Measurements from ENCODE around the gene KCTD11. TPM values are rescaled to one million over a fixed set of nuclear protein-coding genes. Genes with fewer than 3 reads are reported as not detected.

KCTD11 gene
- total RNA-seq, 4 donors from 2014 or later = 8.8 to 16.9 (median 10.3) TPM

DNA sequence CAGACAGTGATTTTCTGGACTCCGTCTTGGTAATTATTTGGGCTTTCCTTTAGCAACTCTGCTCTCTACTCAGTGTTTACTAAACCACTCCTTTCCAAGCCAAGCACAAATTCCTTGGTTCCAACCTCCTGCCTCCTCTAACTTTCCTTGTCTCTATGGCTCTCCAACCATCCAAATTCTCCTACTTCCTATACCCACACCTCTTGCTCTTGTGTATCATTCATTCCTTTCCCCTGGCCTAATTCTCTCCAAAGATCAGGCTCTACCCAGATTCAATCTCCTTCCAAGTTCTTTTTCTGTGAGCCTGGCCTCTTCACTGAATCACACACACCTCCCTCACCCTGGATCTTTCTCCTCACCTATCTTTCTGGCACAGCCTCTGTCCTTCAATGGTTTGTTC is 24.0 kb upstream of the KCTD11 start:
- WGBS, 2 donors (ENCODE audit: low coverage in 1 of 2) = 47 to 50% methylated on average over 1 of the region's 1 CpG
- peaks cover 0 to 42% of the 10 kb centered on the region in 2 donors for H3K36me3 ChIP-seq
- H3K27ac ChIP-seq = peak overlapping the region in 1 of 4 donors; percentile 86
- ATAC-seq = no peak
- no peaks in the 10 kb centered on the region for H3K9me3 ChIP-seq
- TF ChIP-seq, protein P1, sequence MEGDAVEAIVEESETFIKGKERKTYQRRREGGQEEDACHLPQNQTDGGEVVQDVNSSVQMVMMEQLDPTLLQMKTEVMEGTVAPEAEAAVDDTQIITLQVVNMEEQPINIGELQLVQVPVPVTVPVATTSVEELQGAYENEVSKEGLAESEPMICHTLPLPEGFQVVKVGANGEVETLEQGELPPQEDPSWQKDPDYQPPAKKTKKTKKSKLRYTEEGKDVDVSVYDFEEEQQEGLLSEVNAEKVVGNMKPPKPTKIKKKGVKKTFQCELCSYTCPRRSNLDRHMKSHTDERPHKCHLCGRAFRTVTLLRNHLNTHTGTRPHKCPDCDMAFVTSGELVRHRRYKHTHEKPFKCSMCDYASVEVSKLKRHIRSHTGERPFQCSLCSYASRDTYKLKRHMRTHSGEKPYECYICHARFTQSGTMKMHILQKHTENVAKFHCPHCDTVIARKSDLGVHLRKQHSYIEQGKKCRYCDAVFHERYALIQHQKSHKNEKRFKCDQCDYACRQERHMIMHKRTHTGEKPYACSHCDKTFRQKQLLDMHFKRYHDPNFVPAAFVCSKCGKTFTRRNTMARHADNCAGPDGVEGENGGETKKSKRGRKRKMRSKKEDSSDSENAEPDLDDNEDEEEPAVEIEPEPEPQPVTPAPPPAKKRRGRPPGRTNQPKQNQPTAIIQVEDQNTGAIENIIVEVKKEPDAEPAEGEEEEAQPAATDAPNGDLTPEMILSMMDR (IDR thresholded peaks at IDR 0.05) = no peak
- TF ChIP-seq EP300 (IDR thresholded peaks at IDR 0.05) (no peak), POLR2A (IDR thresholded peaks at IDR 0.05) (no peak), POLR2AphosphoS5 (IDR thresholded peaks at IDR 0.05) (no peak)
- peaks cover 0 to 36% (median 14%) of the 10 kb centered on the region in 3 donors for H3K4me1 ChIP-seq
- peak overlapping the region in 1 of 2 donors; percentile 63 for H3K4me3 ChIP-seq
- no peaks in the 10 kb centered on the region for H3K27me3 ChIP-seq

DNA sequence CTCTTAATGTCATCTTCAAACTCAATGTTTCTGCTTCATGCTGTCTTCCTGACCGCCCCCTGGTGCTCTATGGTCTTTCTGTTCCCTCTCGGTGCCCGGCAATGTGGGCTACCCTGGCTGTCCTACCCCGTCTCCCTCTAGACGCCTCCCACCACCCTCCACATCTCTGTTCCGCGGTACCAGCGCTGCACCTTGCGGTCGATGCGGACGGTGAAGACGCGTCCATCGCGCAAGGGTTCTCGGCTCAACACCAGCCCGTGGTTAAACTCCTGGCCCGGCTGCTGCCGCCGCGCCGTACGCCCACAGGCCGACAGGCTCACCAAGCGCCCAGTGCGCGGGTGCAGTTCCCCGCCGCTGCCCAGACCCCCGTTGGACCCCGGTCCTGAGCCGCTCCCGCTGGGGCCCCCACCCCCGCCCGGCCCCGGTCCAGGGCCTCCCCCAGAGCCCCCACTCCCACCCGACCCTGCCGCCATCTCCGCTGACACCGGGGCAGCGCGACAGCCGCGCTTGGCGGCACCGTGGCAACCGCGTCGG is 23.1 kb upstream of the KCTD11 start, which contains the start of gene NEURL4:
Gene NEURL4 (minus strand): TSS at position 496 of the 534 bp plus-strand sequence. CDS start 23 bp downstream, at position 473.
- peaks cover 0 to 33% of the 10 kb centered on the region in 2 donors for H3K36me3 ChIP-seq
- WGBS, 2 donors (ENCODE audit: low coverage in 1 of 2) = 0 to 2% methylated on average over 5 to 18 of the region's 50 CpGs
- H3K27ac ChIP-seq = peak within 1 kb of the TSS; percentile 72 to 96 (median 90)
- no peaks in the 10 kb centered on the region for H3K9me3 ChIP-seq
- peak within 1 kb of the TSS; percentile 60 to 63 for H3K4me3 ChIP-seq
- peaks cover 0 to 36% (median 14%) of the 10 kb centered on the region in 3 donors for H3K4me1 ChIP-seq
- peak; percentile 21 for ATAC-seq
- peaks cover 5% of the 10 kb centered on the region for H3K27me3 ChIP-seq
- no peak for TF ChIP-seq POLR2A (IDR thresholded peaks at IDR 0.05)
- TF ChIP-seq, protein P1 (IDR thresholded peaks at IDR 0.05) = peak in 1 of 4 experiments; percentile 8
- no peak for TF ChIP-seq EP300 (IDR thresholded peaks at IDR 0.05)

DNA sequence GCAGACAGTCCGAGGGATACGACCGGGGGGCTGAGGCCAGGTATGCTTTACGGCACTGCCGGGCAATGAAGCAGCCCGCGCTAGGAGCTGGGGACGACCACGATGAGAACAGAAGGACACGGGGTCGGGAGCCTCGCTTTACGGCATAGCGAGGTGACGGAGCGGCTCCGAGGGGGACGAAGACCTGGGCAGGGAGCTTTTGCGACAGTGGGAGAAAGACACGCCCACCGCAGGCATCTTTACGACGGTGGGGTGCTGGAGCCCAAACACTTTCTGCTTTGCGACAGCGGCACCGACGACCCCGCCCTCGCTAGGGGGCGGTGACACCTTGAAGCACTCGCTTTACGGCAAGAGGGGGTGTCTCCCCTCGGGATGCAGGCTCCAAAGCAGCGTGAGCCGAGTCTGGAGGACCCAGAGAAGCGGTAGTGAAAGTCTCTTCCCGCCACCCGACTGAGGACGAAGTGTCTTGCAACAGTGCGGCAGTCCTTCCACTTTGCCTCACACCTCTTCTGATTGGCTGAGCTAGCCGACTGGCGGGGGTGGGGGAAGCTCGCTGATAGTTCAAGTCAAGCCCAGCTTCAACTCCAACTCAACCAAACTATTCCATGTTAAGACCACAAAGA is 22.5 kb upstream of the KCTD11 start:
- ATAC-seq = peak; percentile 89
- TF ChIP-seq POLR2AphosphoS5 (IDR thresholded peaks at IDR 0.05) (peak; percentile 80), EP300 (IDR thresholded peaks at IDR 0.05) (no peak), POLR2A (IDR thresholded peaks at IDR 0.05) (peak; percentile 67 to 69)
- TF ChIP-seq, protein P1 (IDR thresholded peaks at IDR 0.05) = peak in 1 of 4 experiments; percentile 31
- peak overlapping the region; percentile 60 to 63 for H3K4me3 ChIP-seq
- H3K27me3 ChIP-seq = peaks cover 10% of the 10 kb centered on the region
- peaks cover 0 to 27% of the 10 kb centered on the region in 2 donors for H3K36me3 ChIP-seq
- H3K4me1 ChIP-seq = peaks cover 0 to 31% (median 14%) of the 10 kb centered on the region in 3 donors
- H3K27ac ChIP-seq = peak overlapping the region; percentile 72 to 96 (median 90)
- H3K9me3 ChIP-seq = no peaks in the 10 kb centered on the region
- 0% methylated on average over 6 of the region's 43 CpGs; no CpG with 5 or more reads in 1 of the 2 donors for WGBS, 2 donors (ENCODE audit: low coverage in 1 of 2)

GRCh38 chr17:7329997-7330637 is 21.8 kb upstream of the KCTD11 start:
- 0% methylated on average over 7 of the region's 34 CpGs; no CpG with 5 or more reads in 1 of the 2 donors for WGBS, 2 donors (ENCODE audit: low coverage in 1 of 2)
- no peaks in the 10 kb centered on the region for H3K9me3 ChIP-seq
- TF ChIP-seq POLR2AphosphoS5 (IDR thresholded peaks at IDR 0.05) = no peak
- no peak for TF ChIP-seq POLR2A (IDR thresholded peaks at IDR 0.05)
- TF ChIP-seq, protein P1 (IDR thresholded peaks at IDR 0.05) = no peak
- no peak for TF ChIP-seq EP300 (IDR thresholded peaks at IDR 0.05)

More at GRCh38 chr17:7329997-7330637, 21.8 kb upstream of the KCTD11 start:
- peaks cover 0 to 31% (median 14%) of the 10 kb centered on the region in 3 donors for H3K4me1 ChIP-seq
- H3K4me3 ChIP-seq = peak overlapping the region; percentile 60 to 63
- H3K27ac ChIP-seq = peak overlapping the region; percentile 72 to 96 (median 90)
- H3K36me3 ChIP-seq = peaks cover 0 to 20% of the 10 kb centered on the region in 2 donors
- H3K27me3 ChIP-seq = peaks cover 17% of the 10 kb centered on the region
- ATAC-seq = peak; percentile 77
